ENCODE results near the gene AKAP12.
"Not testable (repeated sequence)": the region's sequence is repeated elsewhere in the genome, so short reads cannot be mapped to it uniquely, and the experiment has no call there.

The AKAP12 gene

DNA sequence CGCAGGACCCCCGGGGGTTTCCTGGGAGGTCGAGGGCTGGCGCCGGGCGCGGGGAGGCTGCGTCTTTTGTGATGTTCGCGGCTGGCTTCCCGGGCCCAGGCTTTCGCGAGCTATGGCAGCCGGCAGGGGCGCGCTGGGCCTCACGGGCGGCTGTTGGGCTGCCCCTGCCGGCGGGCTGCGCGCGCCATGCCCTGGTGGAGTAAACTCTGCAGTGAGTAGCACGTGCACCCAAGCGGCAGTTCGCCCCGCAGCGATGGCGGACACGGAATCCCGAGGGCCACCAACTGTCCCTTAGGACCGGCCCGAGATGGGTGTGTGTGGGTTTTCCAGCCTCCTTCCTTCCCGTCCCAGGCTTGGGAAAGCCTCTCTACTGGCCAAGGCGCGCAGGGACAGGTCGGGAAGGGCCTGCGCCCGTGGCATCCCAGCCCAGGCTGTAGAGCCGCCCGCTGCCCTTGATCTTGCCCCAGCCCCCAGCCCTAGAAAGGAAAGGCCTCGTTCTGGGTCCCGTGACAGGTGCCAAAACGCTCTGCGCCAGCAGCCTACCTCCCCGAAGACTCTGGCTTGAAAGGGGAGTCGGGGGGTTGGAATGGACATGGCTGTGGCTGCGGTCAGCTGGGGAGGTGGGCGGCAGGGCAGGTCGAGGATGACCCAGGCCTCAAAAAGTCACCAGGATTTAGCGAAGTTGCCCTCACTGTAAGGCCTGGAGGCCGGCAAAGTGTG, 101.9 kb downstream of the AKAP12 start:
- DNase-seq (ENCODE audit: low spot score): no peak

- DNase-seq (ENCODE audit: low spot score): not testable (repeated sequence)
Measured at GRCh38 chr6:151342750-151343149, 103.0 kb downstream of the AKAP12 start.

GRCh38 chr6:151349651-151350270, 110.0 kb downstream of the AKAP12 start:
- no peak for DNase-seq (ENCODE audit: low spot score)

DNA sequence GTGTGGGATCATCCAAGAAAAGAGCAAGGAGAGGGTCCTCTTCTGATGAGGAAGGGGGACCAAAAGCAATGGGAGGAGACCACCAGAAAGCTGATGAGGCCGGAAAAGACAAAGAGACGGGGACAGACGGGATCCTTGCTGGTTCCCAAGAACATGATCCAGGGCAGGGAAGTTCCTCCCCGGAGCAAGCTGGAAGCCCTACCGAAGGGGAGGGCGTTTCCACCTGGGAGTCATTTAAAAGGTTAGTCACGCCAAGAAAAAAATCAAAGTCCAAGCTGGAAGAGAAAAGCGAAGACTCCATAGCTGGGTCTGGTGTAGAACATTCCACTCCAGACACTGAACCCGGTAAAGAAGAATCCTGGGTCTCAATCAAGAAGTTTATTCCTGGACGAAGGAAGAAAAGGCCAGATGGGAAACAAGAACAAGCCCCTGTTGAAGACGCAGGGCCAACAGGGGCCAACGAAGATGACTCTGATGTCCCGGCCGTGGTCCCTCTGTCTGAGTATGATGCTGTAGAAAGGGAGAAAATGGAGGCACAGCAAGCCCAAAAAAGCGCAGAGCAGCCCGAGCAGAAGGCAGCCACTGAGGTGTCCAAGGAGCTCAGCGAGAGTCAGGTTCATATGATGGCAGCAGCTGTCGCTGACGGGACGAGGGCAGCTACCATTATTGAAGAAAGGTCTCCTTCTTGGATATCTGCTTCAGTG, 110.8 kb downstream of the AKAP12 start:
- no peak for DNase-seq (ENCODE audit: low spot score)

DNA sequence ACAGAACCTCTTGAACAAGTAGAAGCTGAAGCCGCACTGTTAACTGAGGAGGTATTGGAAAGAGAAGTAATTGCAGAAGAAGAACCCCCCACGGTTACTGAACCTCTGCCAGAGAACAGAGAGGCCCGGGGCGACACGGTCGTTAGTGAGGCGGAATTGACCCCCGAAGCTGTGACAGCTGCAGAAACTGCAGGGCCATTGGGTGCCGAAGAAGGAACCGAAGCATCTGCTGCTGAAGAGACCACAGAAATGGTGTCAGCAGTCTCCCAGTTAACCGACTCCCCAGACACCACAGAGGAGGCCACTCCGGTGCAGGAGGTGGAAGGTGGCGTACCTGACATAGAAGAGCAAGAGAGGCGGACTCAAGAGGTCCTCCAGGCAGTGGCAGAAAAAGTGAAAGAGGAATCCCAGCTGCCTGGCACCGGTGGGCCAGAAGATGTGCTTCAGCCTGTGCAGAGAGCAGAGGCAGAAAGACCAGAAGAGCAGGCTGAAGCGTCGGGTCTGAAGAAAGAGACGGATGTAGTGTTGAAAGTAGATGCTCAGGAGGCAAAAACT, 111.5 kb downstream of the AKAP12 start:
- no peak for DNase-seq (ENCODE audit: low spot score)

- no peak for DNase-seq (ENCODE audit: low spot score)
Measured at GRCh38 chr6:151351731-151352130, 112.0 kb downstream of the AKAP12 start.

DNA sequence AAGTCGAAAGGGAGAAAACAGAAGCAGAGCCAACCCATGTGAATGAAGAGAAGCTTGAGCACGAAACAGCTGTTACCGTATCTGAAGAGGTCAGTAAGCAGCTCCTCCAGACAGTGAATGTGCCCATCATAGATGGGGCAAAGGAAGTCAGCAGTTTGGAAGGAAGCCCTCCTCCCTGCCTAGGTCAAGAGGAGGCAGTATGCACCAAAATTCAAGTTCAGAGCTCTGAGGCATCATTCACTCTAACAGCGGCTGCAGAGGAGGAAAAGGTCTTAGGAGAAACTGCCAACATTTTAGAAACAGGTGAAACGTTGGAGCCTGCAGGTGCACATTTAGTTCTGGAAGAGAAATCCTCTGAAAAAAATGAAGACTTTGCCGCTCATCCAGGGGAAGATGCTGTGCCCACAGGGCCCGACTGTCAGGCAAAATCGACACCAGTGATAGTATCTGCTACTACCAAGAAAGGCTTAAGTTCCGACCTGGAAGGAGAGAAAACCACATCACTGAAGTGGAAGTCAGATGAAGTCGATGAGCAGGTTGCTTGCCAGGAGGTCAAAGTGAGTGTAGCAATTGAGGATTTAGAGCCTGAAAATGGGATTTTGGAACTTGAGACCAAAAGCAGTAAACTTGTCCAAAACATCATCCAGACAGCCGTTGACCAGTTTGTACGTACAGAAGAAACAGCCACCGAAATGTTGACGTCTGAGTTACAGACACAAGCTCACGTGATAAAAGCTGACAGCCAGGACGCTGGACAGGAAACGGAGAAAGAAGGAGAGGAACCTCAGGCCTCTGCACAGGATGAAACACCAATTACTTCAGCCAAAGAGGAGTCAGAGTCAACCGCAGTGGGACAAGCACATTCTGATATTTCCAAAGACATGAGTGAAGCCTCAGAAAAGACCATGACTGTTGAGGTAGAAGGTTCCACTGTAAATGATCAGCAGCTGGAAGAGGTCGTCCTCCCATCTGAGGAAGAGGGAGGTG, 112.9 kb downstream of the AKAP12 start:
- DNase-seq (ENCODE audit: low spot score): no peak

DNA sequence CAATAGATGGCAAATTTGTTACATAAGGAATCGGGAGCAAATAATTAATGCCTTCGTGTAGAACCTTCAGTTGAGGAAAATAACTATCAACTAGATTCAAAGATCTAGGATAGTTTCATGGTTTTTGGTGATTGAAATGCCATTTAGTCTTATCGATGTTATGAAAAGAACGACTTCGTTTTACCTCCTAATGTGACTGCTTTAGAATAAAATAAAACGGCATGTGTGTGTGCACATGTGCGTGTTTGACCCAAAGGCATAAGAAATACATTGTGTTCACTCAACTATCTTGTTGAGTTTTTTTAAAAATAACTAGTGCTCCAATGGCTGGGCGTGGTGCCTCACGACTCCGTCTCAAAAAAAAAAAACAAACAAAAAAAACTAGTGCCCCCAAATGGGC, 114.0 kb downstream of the AKAP12 start:
- DNase-seq (ENCODE audit: low spot score): no peak

- DNase-seq (ENCODE audit: low spot score): not testable (repeated sequence)
Measured at GRCh38 chr6:151356983-151357382, 117.2 kb downstream of the AKAP12 start.

DNA sequence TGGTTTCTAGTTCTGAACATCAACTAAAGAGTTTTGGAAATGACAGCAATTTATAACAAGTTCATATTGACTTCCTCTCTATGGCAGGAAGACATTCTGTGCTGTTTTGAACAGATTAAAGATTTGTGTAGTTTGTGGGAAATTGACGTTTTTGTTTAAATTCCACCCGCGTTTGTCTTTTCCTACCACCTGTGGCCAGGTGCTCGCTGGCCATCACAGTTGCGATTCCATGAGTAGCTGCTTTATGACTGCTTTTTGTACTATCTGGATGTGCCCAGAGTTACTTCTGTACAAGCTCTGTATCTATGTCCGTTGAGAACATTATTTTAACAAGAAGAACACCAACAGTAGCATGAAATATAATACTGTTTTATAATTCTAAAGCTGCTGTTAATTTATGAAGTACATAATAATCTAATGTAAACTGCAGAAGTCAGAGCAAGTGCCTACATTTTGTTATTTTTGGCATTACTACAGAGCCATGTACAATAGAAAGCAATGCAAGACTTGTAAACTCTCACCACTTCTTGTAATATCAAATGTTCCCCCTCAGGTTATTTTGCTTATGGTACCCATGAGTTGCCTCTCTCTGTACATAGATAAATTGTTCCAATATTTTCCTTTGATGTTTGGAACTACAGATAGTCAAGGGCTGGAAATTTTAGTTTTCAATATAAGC, 118.1 kb downstream of the AKAP12 start:
- no peak for DNase-seq (ENCODE audit: low spot score)

GRCh38 chr6:151358475-151358874, 118.7 kb downstream of the AKAP12 start:
- no peak for DNase-seq (ENCODE audit: low spot score)

DNA sequence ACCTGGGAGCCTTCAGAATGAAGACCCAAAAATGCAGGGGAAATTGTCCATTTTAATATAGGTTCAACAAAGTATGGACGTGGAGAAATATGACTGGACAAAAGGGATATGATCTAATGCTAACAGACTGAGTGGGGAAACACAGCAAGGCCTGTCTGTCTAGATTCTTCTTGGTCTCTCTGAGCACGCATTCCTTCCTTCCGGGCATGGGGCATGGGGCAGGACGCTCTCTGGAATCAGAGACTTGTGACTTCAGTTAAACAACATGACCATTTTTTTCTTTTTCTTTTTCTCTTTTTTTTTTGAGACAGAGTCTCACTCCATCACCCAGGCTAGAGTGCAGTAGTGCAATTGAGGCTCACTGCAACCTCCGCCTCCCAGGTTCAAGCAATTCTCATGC, 119.7 kb downstream of the AKAP12 start:
- DNase-seq (ENCODE audit: low spot score): no peak

GRCh38 chr6:151365233-151365632, 125.5 kb downstream of the AKAP12 start:
- no peak for DNase-seq (ENCODE audit: low spot score)

GRCh38 chr6:151370509-151371078, 130.8 kb downstream of the AKAP12 start:
- DNase-seq (ENCODE audit: low spot score): no peak

GRCh38 chr6:151372164-151372563, 132.4 kb downstream of the AKAP12 start:
- no peak for DNase-seq (ENCODE audit: low spot score)

GRCh38 chr6:151374036-151374683, 134.4 kb downstream of the AKAP12 start:
- DNase-seq (ENCODE audit: low spot score): peak; percentile 26

DNA sequence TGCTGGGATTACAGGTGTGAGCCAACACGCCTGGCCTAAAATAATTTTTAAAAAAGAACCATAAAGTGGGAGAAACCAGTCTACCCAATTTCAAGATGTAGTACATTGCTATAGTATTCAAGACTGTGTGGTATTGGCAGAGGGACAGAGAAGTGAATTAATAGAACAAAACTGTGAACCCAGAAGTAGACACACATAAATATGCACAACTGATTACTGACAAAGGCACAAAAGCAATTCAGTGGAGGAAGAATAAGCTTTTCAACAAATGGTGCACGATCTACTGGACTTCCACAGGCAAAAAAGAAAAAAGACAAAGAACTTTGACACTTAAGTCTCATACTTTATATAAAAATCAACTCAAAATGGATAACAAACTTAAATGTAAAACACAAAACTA, 136.1 kb downstream of the AKAP12 start:
- DNase-seq (ENCODE audit: low spot score): no peak

DNA sequence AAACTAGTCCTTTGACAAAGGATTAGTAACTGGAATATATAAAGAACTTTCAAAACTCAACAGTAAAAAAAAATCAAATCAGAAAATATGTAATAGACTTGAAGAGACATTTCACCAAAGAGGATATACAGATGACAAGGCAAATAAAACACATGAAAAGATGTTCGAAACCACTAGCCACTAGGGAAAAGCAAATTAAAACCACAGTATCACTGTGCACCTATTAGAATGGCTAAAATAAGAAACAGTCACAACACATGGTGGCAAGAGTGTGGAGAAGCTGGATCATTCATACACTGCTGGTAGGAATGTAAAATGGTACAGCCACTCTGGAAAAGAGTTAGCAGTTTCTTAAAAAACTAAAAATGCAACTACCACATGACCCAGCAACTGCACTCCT, 136.7 kb downstream of the AKAP12 start:
- DNase-seq (ENCODE audit: low spot score): no peak

DNA sequence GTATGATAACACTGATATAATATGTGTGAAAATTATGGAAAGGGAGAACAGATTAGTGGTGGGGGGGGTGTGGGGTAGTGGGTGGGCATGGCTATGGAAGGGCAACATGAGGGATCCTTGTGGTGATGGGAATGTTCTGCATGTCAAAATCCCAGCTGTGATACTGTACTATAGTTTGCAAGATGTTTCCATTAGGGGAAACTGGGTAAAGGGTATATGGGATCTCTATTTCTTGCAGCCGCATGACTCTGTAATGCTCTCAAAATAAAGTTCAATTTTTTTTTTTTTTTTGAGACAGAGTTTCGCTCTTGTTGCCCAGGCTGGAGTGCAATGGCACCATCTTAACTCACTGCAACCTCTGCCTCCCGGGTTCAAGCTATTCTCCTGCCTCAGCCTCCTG, 137.3 kb downstream of the AKAP12 start:
- no peak for DNase-seq (ENCODE audit: low spot score)

Measured in HuH-7.5 (cell line).